ENCODE data around the gene MACROH2A2. TPM values are rescaled to one million over a fixed set of nuclear protein-coding genes. Genes with fewer than 3 reads are reported as not detected.

MACROH2A2 gene
- total and polyA plus RNA-seq, 2 of the 8 experiments (the other 6 are each of a cell fraction or from before 2014, with no cell fraction given) = 7.9 to 9.3 TPM

- no peak for TF ChIP-seq E2F6 (IDR thresholded peaks at IDR 0.05)
- TF ChIP-seq GTF2F1 (IDR thresholded peaks at IDR 0.05; ENCODE audit: borderline replicate concordance, low read depth, low read length) = no peak
- no peak for TF ChIP-seq RBBP5 (IDR thresholded peaks at IDR 0.05; ENCODE audit: borderline replicate concordance, low read depth, low read length)
- no peak for TF ChIP-seq BACH1 (IDR thresholded peaks at IDR 0.05; ENCODE audit: low read length)
- no peak for TF ChIP-seq GABPA (IDR thresholded peaks at IDR 0.05; ENCODE audit: borderline replicate concordance, insufficient read depth, low read length)
- no peak for TF ChIP-seq POU5F1 (IDR thresholded peaks at IDR 0.05; ENCODE audit: low read depth, low read length)
- no peak for TF ChIP-seq CEBPB (IDR thresholded peaks at IDR 0.05; ENCODE audit: low read depth, low read length)
These were observed 87.3 kb downstream of the MACROH2A2 start (continued) for GRCh38 chr10:70139997-70140250.
